Adrenal gland (tissue), 12 donors: ENCODE measurements around the gene JAM3. TPM values are rescaled to one million over a fixed set of nuclear protein-coding genes. Genes with fewer than 3 reads are reported as not detected.
A peak's percentile ranks its signal among the peaks of the same experiment; 100 is the strongest.

Experiments
- DNase-seq, 7 donors: peaks; one replicate each; pipeline ENCODE4 v3.0.0-alpha.2; 2019 to 2020
- H3K27ac ChIP-seq, 5 donors: fragments of 200-600 bp; sonication (generic) in 4 of 5; 1 replicate in 3 of 5; 2 replicates in 2 of 5; pipeline versions ENCODE4 v1.5.1 to v1.8.0; 2016 to 2020; ENCODE audit warnings: mild to moderate bottlenecking in 1 of 5
- H3K27me3 ChIP-seq: fragments of 200-600 bp; 2 replicates; pipeline ENCODE4 v1.8.0; 2021
- H3K36me3 ChIP-seq, 2 donors: fragments of 200-600 bp; replicated peaks in 1 of 2; 1 replicate in 1 of 2; 2 replicates in 1 of 2; pipeline versions ENCODE4 v1.5.1 to v1.8.0; 2018 to 2022
- H3K4me1 ChIP-seq, 2 donors: fragments of 200-600 bp; replicated peaks in 1 of 2; 1 replicate in 1 of 2; 2 replicates in 1 of 2; pipeline versions ENCODE4 v1.5.1 to v1.8.0; 2018 to 2021
- H3K4me3 ChIP-seq, 4 donors: fragments of 200-600 bp; sonication (generic) in 3 of 4; one replicate each; pipeline ENCODE4 v1.5.1; 2016 to 2018
- H3K9me3 ChIP-seq, 3 donors: fragments of 200-600 bp; sonication (generic) in 1 of 3; replicated peaks in 1 of 3; 1 replicate in 2 of 3; 2 replicates in 1 of 3; pipeline versions ENCODE4 v1.5.1 to v1.8.0; 2016 to 2021
- POLR2A ChIP-seq, 2 donors: fragments of 450-650 bp; IDR thresholded peaks; one replicate each; pipeline ENCODE4 v1.6.1; 2017; ENCODE audit warnings: antibody characterized with exemption in 2 of 2, mild to moderate bottlenecking in 2 of 2, moderate library complexity in 1 of 2
- WGBS, 4 donors: extraction: QIAGEN DNeasy Blood & Tissue Kit in 2 of 4; methylation state at CpG; one replicate each; pipeline versions ENCODE4 v1.1.5 to v1.1.7; 2013 to 2017; 5-methylcytosine and 5-hydroxymethylcytosine counted together
- intact Hi-C, 2 donors: fragments of 100-400 bp; cut with DNase I; formaldehyde crosslinking; loops; one replicate each; pipeline versions ENCODE4 v1.14.1 to v1.15.0; 2022 to 2023
- polyA plus RNA-seq, 3 donors: library from polyadenylated mRNA; stranded (reverse); fragments of 200-250 nt in 2 of 3; fragments of 350-450 nt in 1 of 3; fragmentation: Illumina TruSeq in 1 of 3; extraction: RNeasy Lipid Tissue Mini Kit (QIAGEN cat#74804) in 1 of 3; gene quantifications; one replicate each; pipeline ENCODE4 v1.2.3, GENCODE V29; 2013 to 2014
- total RNA-seq, 9 donors: library from RNA; depleted of rRNA in 4 of 9; stranded (reverse); fragments of >200 nt in 4 of 9; fragments of 120-200 nt in 1 of 9; fragmentation: NEBNext Ultra II Directional in 1 of 9; extraction: Animal tissue kit (Norgen Biotek cat#: 25700) in 1 of 9; gene quantifications; one replicate each; pipeline versions ENCODE4 v1.1.0 to v1.2.4, GENCODE V29; 2013 to 2023
- TF ChIP-seq, protein P1 (sequence below), 6 experiments: fragments of 450-650 bp in 4 of 6; fragments of 200-600 bp in 2 of 6; sonication (generic) in 1 of 6; IDR thresholded peaks; 1 replicate in 5 of 6; 2 replicates in 1 of 6; pipeline versions ENCODE4 v1.5.1 to v1.8.0; 2016 to 2021; ENCODE audit warnings: antibody characterized with exemption in 6 of 6, mild to moderate bottlenecking in 2 of 6, moderate library complexity in 1 of 6
- donor health status: healthy with polysubstance abuse.
- donor health status: Bipolar disorder and iron deficiency.
- donor health status: DM: yes; HTN: yes; CAD: no.
- donor health status: DM: no; HTN: no; CAD: no.
- donor health status: DM: no; HTN: no; CAD: no.
- donor health status: DM: yes; HTN: yes; CAD: no.

JAM3 gene
- total and polyA plus RNA-seq, 12 donors: 18.0 to 42.2 (median 31.9) TPM

GRCh38 chr11:134046681-134047449 is 22.0 kb upstream of the JAM3 start:
- H3K27ac ChIP-seq: peak overlapping the region in 2 of 5 donors; percentile 13 to 50
- H3K4me1 ChIP-seq: no peaks in the 10 kb centered on the region
- H3K36me3 ChIP-seq: no peaks in the 10 kb centered on the region
- H3K9me3 ChIP-seq: no peaks in the 10 kb centered on the region
- no peaks in the 10 kb centered on the region for H3K27me3 ChIP-seq
- intact Hi-C loops: no loop called here
- 83 to 85% (median 83%) methylated on average over 28 to 30 of the region's 30 CpGs for WGBS, 4 donors
- DNase-seq: peak in 1 of 7 donors; percentile 5
- TF ChIP-seq POLR2A (IDR thresholded peaks at IDR 0.05): no peak
- TF ChIP-seq, protein P1, sequence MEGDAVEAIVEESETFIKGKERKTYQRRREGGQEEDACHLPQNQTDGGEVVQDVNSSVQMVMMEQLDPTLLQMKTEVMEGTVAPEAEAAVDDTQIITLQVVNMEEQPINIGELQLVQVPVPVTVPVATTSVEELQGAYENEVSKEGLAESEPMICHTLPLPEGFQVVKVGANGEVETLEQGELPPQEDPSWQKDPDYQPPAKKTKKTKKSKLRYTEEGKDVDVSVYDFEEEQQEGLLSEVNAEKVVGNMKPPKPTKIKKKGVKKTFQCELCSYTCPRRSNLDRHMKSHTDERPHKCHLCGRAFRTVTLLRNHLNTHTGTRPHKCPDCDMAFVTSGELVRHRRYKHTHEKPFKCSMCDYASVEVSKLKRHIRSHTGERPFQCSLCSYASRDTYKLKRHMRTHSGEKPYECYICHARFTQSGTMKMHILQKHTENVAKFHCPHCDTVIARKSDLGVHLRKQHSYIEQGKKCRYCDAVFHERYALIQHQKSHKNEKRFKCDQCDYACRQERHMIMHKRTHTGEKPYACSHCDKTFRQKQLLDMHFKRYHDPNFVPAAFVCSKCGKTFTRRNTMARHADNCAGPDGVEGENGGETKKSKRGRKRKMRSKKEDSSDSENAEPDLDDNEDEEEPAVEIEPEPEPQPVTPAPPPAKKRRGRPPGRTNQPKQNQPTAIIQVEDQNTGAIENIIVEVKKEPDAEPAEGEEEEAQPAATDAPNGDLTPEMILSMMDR (IDR thresholded peaks at IDR 0.05): no peak
- H3K4me3 ChIP-seq: no peak overlapping the region

DNA sequence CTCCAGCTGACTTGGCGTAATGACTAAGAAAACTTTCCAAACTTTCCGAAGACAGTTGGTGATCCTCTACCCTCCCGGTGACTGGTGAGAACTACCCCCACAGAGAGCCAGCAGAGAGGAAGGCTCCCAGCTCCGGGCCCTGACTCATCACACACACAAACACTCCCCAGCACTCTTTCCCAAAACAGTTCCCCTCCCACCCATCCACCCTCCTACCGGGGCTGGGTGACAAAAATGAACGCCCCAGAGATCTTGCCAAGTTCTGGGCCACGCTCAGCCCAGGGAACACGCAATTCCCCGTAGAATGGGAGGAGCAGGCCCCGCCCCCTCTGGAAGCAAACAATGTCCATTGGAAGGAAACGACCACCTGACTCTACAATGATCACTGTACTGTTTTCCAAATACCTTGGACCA is 21.3 kb upstream of the JAM3 start:
- Histone ChIP-seq H3K4me3 (no peak overlapping the region), H3K27ac (peak overlapping the region in 2 of 5 donors; percentile 13 to 50), H3K4me1 (no peaks in the 10 kb centered on the region), H3K9me3 (no peaks in the 10 kb centered on the region), H3K27me3 (no peaks in the 10 kb centered on the region), H3K36me3 (no peaks in the 10 kb centered on the region)
- peak in 6 of 7 donors; percentile 65 to 84 (median 78) for DNase-seq
- intact Hi-C loops: no loop called here
- WGBS, 4 donors: 44 to 58% (median 49%) methylated on average over 8 to 11 of the region's 11 CpGs
- TF ChIP-seq, protein P1 (IDR thresholded peaks at IDR 0.05): no peak
- TF ChIP-seq POLR2A (IDR thresholded peaks at IDR 0.05): no peak

DNA sequence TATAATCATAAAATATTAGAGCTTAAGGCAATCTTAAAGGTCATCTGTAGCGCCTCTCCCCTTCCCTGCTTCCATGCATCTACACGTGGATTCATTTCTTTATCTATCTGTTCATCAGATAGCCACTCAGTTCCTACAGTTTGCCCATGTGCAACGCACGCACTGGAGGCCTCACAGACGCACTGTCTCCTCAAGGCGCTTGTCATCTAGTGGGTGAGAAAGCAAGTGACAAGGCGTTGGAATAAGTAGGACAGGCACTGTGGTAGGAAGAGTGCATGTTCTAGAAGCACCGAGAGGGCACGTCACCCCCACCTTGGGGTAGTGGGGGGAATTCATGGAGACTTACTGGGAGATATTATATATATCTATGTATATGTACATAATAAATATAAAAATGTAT is 20.8 kb upstream of the JAM3 start:
- Histone ChIP-seq H3K27me3 (no peaks in the 10 kb centered on the region), H3K36me3 (no peaks in the 10 kb centered on the region), H3K4me3 (no peak overlapping the region), H3K9me3 (no peaks in the 10 kb centered on the region), H3K4me1 (no peaks in the 10 kb centered on the region), H3K27ac (no peak overlapping the region)
- TF ChIP-seq, protein P1 (IDR thresholded peaks at IDR 0.05): no peak
- TF ChIP-seq POLR2A (IDR thresholded peaks at IDR 0.05): no peak
- intact Hi-C loops: no loop called here
- DNase-seq: peak in 1 of 7 donors; percentile 9
- WGBS, 4 donors: 76 to 83% (median 81%) methylated on average over 9 of the region's 9 CpGs

DNA sequence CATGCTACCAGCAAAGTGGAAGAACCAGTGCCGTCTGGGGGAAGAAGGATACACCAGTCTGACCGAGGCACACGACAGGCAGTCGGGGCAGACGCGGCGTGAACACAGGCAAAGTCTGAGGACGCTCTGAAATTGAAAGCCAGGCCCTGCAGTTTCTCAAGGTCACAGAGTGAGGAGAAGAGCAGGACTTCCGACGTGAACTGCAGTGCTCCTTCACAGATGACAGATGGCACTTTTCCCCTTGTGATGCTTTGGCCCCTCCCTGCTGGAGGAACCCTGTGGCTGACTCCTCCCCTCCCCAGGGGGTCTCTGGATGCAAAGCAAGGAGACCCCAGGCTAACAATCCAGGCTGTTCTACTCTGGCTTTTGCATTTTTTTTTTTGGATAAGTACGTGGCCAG is 19.6 kb upstream of the JAM3 start:
- Histone ChIP-seq H3K4me1 (no peaks in the 10 kb centered on the region), H3K36me3 (no peaks in the 10 kb centered on the region), H3K9me3 (no peaks in the 10 kb centered on the region), H3K27ac (no peak overlapping the region), H3K27me3 (no peaks in the 10 kb centered on the region), H3K4me3 (no peak overlapping the region)
- intact Hi-C loops: no loop called here
- WGBS, 4 donors: 20 to 29% (median 21%) methylated on average over 9 to 11 of the region's 11 CpGs
- TF ChIP-seq POLR2A (IDR thresholded peaks at IDR 0.05): no peak
- TF ChIP-seq, protein P1 (IDR thresholded peaks at IDR 0.05): no peak
- DNase-seq: peak in 2 of 7 donors; percentile 21 to 54
